DLD1 (cell line): ENCODE results near the gene VCL.
"Not testable (repeated sequence)": the region's sequence is repeated elsewhere in the genome, so short reads cannot be mapped to it uniquely, and the experiment has no call there.

Source experiments
- in situ Hi-C: cut with HindIII; loops from 2 replicates; pipeline ENCODE4 v1.10.0; 2017; ENCODE audit warnings: low sequenced_read_pairs

The VCL gene

DNA sequence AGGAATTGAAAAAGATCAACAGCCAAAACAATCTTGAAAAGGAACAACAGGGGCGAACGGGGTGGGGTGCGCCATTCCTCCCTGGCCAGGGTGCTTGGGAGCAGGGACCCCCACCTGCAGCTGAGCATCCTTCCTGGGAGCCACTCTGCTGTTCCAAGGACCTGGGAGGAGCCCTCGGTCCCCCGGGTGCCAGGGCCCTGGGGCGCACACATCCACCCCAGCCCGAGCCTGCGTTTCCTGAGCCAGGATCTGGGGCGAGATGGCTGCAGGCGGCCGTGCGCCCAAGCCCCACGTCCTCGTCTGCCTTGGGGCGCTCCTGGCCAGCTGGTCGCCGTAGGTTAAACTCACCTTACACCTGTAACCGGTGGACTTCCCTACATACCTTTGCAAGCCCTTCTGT is 142.1 kb downstream of the VCL start:
- in situ Hi-C loops = no loop called here

DNA sequence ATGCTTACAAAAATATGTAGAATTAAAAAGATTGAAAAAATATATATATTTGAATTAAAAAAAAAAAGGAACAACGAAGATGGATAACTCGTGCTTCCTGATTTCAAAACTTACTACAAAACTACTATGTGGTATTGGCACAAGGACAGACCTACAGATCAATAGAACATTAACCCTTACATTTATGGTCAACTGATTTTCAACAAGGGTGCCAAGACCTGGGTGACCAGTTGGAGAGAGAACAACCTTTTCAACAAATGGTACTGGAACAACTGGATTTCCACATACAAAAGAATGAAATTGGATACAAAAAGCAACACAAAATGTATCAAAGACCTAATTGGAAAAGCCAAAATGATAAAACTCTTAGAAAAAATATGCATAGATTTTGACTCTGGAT is 142.6 kb downstream of the VCL start:
- in situ Hi-C loops = no loop called here

DNA sequence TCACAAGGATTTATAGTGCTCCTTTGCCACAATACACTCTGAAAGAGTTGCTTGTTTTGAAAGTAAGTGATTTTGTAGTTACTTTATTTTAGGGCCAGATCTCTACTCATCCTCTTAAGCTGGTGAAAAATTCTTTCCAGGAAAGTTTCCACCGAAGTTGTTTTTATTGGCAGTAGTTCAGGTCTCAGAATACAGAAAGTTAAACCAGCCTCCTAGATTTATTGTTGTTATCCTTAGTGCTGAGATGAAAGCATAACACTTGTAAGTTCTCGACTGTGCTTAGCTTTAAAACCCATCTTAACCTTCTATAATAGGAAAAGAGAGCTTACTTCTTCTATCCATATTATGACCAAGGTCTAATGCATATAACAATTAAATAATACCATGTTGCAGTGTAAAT is 147.2 kb downstream of the VCL start:
- in situ Hi-C loops = no loop called here

DNA sequence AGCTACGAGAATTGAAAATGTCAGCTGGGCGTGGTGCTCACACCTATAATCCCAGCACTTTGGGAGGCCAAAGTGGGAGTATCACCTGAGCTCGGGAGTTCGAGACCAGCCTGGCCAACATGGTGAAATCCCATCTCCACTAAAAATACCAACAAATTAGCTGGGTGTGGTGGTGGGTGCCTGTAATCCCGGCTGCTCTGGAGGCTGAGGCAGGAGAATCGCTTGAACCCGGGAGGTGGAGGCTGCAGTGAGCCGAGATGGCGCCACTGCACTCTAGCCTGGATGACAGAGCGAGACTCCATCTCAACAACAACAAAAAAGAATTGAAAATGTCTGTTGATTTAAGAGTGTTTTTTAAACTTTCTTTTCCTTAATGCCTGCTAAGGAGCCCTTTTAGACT is 149.1 kb downstream of the VCL start:
- in situ Hi-C loops = not testable (repeated sequence)

DNA sequence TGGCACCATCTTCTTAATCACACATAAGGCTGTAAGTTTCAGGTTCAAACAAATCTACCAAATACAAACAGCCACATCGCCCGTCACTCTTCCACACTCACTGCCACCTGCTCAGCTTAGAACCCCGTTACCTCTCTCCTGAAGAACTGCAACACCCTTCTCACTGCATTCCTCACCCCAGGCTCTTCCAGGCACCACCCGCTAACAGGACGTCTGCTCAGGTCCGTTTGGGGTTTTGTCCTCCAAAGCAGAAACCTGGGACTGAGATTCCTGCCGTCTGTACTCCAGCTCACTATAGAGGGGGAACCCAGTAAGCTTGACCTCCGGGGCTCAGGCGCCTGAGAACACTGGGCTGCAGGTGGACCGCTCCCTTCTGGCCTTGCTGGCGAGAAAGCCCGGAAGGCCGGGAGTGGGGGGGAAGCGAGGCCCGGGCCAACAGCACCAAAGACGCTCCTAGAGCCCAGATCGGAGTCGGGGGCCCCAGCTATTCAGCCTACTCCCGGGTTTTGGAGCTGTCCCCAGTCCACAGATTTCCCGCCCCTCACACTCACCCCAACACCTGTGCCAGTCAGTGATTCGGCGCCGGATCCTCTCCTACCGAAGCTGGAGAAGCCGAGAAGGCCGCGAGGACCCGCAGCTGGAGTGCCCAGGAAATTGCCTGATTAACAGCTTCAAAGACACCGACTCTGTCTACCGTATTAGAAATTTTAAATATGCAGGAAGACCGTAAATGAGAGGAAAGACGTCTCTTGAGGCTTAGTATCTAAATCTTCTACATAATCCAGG is 152.5 kb downstream of the VCL start, which contains the start of gene AP3M1:
Gene AP3M1 (minus strand): TSS at position 625 of the 786 bp plus-strand sequence. CDS start 12,449 bp downstream, outside the sequence.
- in situ Hi-C loops = no loop called here

DNA sequence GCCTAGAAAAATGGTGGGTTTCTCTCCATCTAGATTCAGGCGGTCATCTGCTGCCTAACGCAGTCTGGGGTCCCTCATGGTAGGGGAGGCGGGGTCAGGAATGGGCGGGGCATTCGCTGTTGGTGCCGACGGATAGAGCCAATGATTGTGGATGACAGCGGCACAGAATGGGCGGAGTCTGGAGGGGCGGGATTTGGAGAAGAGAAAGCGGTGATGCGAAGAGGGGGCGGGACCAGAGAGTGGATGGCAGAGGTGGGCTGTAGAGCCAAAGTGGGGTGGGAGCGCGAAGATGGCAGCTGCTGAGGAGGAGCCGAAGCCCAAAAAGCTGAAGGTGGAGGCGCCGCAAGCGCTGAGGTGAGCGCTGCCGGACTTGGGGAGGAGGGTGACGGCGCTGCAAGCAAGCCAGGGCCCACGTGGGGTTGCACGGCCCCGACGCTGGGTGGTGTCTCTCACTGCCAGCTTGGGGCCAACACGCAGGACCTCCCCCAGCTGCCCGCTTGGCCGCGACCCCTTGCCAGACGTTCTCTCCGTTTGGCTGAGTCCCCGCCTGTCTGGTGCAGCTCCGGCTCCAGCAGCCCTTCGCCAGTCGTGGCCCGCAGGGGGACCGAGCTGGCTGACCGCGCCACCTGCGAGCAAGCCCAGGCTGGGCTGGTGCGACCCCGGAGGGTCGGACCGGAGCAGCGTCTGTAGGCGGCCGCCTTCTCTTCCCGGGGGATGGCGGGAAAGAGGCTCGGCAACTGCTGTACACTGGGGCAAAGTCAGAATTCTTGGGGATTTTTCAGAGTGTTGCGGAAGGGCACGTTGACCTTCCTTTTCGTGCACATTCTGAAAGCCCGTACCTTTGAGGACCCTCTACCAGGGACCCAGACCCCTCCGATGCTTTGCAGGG is 153.3 kb downstream of the VCL start, which contains the start of gene ADK:
Gene ADK (plus strand): TSS at position 232 of the 889 bp plus-strand sequence. CDS start 58 bp downstream, at position 290.
- in situ Hi-C loops = no loop called here

DNA sequence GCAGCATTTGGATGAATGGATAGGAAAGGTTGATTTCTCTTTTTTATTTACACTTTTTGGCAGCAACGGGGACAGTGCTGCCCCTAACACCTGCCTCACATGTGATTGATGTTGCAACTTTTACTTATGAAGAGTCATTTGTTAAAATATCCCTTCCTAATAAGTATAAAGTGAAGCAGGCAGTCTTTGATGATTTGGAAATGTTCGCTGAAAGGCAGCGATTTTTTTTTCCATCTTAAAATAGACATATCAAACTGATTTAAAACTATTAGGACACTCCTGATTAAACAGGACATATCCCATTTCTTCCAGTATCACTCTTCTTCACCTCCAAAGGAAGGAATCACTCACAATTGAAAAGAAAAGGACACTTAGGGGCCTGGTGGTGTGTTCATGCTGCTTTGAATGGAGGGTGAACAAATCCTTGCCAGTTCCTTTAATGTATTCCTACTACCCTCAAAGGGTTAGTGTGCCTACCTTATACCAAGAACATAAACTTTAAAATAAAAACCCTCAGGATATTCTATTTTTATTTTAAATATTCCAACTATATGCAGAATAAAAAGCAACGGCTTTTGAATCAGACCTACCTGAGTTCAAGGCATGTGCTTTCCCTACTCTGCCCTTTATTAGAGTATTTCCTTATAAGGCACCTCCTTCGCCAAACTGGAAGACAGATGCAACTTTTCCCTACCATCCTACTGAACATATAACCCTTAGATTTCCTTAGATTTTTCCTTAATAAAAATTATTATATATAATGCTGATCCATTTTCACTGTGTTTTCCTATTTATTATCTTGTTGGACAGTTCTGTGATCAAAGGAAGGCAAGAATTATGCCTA is 154.2 kb downstream of the VCL start:
- in situ Hi-C loops = no loop called here

DNA sequence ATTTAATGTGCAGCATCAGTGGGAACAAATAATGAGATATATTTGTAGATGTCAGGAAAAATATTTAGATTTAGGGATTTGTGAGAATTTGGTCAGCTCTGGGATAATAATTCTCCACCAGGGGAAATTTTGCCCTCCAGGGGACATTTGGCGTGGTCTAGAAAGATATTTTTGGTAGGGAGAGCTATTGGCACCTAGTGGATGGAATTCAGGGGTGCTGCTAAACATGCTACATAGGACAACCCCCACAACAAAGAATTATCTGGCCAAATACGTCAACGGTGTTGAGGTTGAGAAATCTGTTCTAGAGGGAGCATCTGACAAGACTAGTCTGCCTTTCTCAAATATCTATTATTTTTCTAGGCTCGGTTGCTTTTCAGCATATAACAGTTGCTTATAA is 155.2 kb downstream of the VCL start:
- in situ Hi-C loops = no loop called here

DNA sequence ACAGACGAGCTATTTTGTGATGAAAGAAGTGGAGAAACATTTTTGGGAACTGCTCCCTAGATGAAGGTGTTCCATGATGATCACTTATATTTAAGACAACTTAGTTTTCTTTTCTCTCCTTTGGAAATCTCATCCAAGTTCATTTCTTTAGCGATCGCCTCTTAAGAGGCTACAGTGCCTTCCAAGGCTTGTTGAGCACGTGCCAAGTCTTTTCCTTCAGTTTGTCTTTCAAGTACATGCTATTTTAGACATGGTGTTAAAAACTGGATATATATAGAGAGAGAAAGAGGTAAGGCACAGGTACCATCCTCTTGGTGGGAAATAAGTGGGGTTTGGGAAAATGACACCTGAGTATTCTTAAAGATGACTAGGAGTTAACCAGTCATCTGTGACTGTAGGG is 155.8 kb downstream of the VCL start:
- in situ Hi-C loops = no loop called here

DNA sequence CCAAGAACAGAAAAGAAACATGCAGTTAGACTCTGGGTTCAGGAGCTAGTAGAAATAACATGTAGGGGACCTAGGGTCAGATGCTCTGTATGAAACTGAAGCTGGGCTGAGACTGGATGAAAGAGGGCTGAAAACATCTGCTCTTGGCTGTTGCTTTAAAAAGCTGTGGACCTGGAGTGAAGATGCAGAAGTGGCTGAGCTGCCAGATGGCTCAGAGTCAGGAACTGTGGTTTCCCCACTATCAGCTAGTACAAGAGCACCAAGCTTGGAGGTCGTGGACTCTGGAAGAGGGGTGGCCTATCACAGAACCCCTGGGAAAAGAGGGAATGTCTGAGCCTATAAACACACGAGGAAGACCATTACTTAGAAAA is 159.0 kb downstream of the VCL start:
- in situ Hi-C loops = no loop called here

DNA sequence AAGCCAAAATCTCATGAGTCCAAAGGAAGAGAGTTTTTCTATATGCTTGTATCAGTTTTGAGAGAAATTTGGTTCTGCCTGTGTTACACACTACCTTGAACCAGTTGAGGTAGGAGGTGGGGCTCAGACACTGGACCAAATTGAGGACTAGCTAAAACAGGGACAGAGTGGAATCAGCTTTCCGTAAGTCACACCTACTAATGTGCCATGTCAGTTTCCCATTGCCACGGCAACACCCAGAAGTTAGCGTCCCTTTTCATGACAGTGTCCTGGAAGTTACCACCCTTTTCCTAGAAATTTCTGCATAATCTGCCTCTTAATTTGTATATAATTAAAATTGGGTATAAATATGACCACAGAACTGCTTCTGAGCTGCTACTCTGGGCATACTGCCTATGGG is 162.1 kb downstream of the VCL start:
- in situ Hi-C loops = no loop called here

DNA sequence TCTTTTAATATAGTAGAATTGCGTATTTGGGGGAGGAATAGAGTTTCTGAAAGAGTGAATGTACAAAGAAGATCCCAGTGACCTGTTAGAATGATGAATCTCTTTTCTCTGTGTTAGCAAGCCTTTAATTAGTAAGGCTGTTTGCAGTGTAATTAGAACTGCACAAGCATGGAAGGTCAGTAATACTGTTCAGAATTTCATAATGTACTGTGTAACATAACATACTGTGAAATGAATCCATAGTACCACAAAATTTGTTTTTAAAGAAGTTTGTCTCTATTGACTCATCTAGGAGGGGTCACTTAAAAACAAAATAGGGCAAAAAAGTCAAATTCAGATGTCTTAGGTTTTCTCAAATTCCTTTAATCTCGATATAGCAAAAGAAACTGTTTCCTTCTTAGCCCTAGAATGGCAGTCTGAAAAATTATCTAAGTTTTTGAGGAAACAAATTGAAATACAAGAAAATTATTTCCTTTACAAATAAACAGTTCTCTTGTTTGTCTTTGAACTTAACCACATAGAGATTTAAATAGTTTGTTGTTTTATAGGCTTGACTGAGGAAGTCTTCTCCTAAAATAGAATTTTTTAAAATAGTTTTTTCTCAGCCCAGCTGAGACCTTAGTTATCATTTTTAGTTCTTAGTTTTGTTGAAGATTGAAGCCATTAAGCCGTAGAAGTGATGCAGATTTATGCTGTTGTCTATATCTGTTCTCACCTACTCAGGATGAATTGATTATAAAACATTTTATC is 165.6 kb downstream of the VCL start:
- in situ Hi-C loops = no loop called here

DNA sequence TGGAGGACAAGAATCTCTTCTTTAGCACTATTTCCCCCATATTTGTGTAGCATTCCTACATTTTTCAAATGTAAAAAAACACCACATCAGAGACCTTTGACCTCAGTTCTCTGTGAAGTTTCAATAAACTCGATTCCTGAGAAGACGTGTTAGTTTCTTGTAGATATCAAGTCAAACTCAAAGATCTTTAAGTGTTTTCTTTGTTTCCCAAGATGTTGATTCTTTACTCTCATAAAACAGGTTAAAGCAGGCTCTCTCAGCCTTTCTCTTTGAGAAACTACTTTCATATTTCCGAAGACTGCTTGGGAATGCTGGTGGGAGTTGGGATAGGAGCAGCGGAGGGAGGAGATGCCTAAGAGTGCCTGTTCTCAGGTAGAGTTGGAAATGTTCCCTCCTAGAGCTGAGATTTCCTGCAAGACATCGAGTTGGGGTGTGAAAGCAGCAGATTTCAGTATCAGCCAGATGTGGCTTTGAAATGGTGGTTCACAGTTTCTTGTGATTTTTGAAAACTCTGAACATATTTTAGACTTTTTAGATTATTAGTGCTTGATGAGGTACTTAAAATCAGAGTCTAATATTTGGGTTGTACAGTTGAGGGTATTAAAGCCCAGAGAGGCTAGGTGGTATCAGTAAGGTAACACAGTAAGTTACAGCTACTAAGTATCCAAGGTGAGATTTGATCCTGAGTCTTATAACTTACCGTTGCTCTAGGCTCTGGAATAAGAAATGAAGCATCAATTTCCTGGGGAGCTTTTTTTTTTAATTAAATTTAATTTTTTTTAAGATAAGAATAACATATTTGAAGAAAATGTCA is 167.0 kb downstream of the VCL start:
- in situ Hi-C loops = no loop called here

DNA sequence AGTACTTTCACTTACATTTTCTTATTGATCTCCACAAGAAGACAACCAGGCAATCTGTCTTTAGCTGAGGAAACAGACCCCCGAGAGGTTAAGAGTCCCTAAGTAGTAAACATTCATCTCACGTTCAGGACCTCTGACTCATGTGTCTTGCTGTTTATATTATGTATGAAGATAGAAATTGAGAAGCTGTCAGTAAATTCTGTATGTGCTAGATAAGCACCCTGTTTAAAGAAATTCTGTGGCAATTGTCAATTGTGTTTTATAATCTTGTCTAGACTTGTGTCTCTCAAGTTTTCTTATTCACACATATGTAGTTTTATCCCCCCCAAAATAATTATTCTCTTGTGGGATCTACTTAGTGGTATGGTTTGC is 167.6 kb downstream of the VCL start:
- in situ Hi-C loops = no loop called here

DNA sequence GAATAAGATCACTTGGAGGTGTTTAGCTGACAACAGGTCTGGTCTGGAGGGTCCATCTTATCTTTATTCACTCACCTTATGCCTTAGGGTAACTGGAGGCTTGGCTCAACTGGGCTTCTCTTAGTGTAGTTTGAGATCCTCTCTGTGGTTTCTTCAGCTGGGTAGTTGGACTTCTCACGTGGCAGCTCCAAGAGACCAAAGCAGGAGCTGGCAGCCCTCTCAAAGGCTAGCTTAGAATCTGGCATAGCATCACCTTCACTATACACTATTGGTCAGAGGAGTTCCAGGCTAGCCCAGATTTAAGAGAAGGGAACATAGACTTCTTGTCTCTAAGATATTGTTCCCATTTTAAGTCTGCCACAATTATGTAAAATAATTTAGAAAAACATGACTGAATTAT is 169.5 kb downstream of the VCL start:
- in situ Hi-C loops = no loop called here
